NCI-H2227 (cell line): ENCODE measurements around the gene ALK.
A peak's percentile ranks its signal among the peaks of the same experiment; 100 is the strongest.
"Not testable (repeated sequence)": the region's sequence is repeated elsewhere in the genome, so short reads cannot be mapped to it uniquely, and the experiment has no call there.

Experiments used
- DNase-seq: peaks from one replicate; lab custom pipeline; 2025; ENCODE audit not compliant: unreplicated experiment; lab: John Stamatoyannopoulos, UW

Gene ALK

DNA sequence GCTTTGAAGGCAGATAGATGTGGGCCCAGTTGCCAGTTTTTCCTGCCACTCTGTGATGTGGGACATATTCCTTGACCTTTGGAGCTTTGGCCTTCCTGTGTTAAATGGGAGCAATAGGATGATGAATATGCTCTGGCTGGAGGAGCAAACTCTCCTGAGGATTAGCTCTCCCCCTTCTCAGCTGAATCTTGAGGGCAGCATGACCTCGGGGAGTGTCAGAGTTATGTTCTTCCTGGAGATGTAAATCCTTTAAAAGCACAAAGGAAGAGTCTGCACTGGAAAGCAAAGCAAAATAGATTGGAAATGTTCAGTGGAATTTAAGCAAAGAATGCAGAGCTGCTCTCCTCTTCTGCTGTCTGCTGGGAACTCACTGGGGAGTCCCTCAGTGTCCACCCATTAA, 160.1 kb downstream of the ALK start:
- no peak for DNase-seq

DNA sequence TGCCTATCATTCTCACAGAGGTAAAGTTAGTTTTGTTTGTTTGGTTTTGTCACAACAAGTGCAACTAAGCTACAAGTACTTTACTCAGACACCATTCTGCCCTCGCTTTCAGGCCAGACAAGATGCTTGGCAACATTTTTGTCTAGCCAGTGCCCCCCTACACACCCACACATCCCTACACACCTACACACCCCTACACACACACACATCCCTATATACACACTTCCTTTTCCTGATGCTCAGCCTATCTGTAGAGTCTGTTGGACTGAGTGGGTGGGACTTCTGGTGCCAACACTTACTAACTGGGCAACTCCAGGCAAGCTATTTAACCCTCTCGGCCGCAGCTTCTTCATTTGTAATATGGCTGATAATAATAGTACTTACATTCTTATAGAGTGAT, 161.4 kb downstream of the ALK start:
- DNase-seq = no peak

DNA sequence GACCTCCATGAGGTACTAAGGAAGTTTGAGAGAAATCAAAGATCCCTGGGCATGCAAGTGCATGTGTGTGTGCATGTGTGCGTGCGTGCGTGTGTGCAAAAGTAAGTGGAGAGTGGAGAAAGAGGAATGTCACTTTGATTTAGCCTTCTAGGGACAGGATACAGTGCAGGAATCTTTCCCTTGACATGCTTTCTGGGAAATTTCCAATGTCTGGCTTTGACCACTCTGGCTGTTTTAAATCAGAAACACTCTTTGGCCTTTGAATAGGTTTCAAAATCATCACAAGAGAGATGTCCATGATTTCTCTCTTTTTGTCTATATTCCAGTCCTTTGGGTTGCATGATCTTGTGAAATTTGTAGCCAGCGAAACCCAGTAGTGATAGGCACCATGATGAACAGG, 162.0 kb downstream of the ALK start:
- no peak for DNase-seq

DNA sequence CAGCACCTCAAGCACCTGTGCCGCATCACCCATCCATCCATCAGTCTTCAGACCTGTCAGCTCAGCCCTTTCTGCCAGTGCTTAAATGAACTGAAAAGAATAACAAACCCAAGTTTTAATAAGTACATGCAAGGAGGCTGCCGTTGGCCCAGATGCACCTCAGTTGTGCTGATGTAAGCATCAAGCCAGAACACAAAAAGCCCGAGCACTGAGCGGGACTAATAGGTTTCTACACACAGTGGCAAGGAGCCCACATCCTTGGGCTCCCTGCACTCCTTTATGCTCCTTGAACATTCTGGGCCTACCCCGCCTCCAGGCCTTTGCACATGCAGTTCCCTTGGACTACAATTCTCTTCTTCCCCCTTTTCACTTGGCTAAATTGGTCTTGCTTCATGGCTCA, 165.6 kb downstream of the ALK start:
- DNase-seq = no peak

DNA sequence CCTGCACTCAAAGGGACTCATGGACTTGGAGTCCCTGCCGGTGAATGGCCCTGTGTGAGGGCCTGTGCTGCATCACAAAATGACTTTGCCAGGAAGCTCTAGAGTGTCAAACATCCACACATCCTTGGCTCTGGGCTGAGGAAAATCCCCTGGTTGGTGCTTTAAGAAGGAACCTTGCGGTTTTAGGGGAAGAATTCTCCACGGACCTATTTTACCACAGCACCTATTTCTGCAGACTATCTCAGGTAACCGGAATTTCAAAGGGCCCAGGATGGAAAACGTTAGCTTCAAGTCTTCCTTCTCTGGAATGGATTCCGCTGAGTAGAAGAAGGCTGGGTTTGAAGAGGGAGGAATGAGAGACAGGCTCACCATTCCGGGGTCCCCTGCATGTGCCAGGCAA, 166.2 kb downstream of the ALK start:
- DNase-seq = no peak

DNA sequence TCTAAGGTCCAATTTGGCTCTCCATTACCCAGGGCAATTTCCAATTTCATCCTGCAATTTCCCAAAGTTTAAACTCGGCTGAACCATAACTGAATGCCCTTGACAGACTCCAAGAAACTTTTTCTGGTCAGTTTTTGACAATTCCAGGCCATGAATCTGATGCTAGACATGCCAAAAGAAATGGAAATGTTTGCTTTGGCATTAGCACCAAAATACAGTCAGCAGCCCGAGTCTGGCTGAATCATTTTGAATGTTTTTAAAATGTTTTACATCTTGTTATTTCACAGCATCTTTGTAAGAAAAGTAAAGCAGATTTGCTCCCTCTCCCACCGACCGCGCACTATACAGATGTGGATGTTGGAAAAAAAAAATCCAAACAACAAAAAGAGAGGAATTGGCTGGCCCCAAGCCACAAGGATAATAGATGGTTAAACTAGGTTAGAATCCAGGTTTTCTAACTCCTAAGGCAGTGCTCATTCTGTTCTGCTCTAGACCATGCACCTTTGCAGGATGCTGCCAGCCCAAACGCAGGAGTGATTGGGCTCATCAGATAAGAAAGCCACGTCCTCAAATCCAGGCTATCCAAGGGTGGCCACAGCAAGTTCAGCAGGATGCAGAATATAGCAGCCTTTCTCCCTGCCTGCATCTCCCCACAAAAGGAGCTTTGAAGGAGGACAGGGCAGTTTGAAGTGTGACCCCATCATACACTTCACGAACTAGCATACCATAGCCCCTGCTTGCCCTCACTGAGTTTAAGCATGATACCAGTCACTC, 167.5 kb downstream of the ALK start:
- no peak for DNase-seq

DNA sequence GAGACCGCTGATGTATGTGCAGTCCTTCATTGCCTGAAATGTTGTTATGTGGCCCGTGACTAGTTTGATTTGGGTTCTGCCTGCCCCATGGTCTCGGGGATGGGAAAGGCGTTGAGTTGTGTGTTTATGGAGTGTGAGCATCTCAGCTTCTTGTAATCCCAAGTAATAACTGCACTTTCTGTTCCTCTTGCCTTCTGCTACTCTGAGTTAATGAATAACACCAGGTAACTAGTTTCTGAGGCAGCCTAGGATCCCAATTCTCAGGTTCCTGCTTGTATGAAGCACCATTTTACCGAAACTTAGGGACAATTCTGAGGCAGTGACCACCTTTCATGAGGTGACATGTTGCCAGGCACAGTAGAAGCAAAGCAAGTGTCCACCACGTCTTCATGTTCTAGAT, 170.0 kb downstream of the ALK start:
- DNase-seq = no peak

DNA sequence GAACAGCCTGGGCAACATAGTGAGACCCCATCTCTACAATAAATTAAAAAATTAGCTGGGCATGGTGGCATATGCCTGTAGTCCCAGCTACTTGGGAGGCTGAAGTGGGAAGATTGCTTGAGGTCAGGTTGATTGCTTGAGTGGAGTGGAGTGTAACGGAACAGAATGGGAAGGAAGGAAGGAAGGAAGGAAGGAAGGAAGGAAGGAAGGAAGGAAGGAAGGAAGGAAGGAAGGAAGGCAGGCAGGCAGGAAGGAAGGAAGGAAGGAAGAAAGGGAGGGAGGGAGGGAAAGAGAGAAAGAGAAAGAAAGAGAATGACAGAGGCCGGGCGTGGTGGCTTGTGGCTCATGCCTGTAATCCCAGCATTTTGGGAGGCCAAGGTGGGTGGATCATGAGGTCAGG, 170.9 kb downstream of the ALK start:
- not testable (repeated sequence) for DNase-seq

DNA sequence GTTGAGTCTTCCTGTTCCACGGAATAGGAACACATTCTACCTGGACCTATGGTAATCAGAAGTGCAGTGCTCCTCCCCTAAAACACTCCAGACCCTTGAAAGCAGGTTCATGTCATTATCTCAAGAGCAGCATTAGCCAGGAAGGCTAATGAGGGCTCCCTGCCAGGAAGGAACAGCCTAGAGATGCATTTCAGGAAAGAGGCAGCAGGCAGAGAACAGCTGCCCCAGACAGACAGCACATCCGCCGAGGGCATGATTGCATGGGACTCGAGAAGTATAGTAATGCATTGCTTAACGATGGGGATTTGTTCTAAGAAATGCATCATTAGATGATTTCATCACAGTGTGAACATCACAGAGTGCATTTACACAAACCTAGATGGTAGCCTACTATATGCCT, 171.5 kb downstream of the ALK start:
- peak; percentile 51 for DNase-seq

DNA sequence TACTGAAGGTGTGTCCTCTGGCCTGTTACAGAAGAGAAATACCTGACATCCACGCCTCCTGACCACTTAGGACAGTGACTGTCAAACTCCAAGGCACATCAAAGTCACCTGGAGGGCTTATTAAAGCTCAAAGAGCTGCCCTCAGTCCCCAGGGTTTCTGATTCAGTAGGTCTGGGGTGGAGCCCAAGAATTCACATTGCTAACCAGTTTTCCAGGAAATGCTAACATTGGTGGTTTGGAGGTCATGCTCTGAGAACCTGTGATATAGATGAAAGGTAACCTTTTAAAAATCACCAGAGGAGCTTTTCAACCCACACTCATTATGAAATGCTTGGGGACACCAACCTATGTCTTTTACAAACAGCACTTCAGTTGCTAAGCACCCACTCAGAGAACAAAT, 172.3 kb downstream of the ALK start:
- DNase-seq = no peak

DNA sequence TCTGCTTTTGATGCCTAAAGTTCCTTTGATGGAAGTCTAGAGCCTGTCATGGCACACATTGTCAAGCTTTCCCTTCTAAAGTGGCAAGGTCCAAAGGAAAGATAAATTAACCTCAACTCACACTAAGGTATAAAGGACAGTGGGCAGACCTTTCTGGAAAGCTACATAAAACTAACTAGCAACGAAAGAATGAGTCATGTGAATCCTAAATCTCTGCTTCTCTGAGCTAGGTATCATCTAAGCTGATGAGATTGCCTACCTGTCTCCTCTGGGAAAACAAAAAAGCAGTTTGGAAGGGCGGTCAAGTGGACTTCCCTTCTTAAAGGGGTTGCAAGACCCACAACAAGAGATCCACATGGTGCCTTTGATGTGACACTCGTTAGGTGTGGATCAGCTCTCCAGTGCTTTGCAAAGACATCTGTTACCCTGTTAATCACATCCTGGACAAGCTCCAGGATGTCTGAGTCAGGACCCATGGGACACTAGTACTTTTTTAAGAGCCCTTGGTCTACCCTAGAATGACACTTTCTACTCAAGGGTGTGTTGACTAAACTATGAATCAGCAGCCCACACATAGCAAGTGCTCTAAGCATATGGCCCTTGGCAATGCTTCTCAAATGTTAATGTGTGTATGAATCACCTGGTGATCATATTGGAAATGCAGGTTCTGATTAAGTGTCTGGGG, 173.5 kb downstream of the ALK start:
- DNase-seq = no peak

DNA sequence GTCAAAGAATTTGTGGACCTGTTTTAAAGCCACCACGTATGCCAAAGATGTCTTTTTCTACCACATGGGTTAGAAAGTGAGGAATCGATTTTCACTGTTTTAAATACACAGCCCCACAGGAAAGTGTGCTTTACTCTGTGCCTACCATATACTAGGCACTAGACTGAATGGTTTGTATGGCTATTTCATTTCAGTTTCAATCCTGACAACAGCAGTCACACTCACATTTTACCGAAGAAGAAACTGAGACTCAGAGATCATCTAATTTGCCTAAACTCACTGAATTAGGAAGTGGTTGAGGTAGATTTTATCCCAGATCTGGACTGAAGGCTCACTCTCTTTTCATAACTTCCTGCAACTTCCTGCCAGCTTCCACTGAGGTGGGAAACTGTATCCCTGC, 176.4 kb downstream of the ALK start:
- no peak for DNase-seq

DNA sequence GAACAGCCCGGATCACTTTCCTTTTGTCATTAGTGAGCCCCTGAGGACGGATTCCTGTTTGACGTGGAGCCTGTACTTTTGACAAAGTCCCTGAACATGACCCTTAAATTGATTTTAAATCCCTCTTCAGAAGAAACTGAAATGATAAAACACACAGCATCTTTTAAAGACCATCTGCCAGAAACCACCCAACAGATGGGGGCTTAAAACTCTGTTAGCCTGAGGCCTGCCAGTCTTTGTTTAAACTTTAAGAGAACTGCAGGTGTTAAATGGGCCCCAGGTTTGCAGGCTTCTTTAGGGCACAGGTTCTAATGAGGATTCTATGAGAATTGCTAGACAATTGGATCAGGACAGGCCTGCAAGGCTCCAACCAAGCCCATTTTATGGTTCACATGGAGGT, 177.9 kb downstream of the ALK start:
- no peak for DNase-seq

DNA sequence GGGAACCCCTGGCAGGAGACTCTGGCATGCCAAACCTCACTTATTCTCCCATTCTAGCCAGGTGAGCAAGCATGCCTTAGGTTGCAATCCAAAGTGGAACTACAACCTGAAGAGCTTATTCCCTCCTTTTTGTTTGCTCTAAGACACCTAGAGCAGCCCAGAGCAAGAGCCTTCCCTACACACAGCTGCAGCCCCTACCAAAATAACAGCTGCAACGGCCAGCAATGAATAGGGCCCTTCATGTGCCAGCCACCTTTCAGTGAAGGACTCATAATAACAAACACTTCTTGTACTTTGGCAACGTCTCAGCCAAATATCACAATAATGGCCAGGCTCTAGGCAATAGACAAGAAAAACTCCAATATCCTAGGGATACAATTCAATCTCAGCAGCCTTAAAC, 178.7 kb downstream of the ALK start:
- DNase-seq = no peak

DNA sequence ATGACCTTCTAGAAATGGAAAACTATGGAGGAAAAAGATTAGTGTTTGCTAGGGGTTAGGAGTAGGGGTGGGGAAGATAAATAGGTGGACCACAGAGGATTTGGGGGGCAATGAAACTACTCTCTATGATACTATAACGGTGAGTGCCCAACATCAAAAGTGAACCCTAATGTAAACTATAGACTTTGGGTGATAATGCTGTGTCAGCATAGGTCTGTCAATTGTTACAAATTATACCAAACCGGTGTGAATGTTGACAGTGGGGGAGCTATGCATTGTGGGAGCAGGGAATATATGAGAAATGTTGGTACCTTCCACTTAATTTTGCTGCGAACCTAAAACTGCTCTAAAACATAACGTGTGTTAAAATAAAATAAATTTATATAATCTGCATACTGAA, 180.3 kb downstream of the ALK start:
- DNase-seq = no peak

DNA sequence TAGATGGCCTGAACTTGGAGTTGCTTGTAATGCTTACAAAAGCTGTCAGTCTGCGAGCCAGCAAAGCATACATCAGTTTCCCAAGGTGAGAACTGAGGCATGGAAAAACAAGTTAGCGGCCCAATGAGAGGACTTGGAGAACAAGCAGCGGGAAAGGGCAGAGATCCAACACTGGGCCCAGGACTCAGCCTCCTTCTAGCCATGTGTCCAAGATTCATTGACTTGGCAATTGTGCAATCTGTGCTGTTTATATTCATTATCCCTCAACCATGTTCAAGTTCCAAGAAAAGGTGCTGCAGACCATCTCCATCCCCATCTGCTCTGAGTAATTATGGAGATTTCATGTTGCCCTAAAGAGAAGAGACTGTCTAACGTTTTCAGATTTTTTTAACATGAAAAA, 187.4 kb downstream of the ALK start:
- no peak for DNase-seq

DNA sequence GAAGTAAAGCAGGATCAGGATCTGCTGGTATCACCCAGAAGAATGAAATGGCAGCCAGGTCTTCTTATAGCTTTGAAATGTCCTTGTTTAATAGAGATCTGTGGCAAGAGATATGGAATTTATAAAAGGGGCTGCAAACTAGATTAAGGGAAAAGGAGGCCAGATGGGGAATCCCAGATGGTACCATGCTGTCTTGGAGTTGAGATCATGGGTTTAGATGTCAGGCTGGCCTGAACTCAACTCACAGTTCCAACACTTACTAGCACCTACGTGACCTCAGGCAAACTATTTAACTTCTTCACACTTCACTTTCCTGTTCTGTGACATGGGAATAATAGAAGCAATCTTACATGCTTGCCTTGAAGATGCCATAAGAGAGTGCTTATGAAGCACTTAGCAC, 188.2 kb downstream of the ALK start:
- no peak for DNase-seq

DNA sequence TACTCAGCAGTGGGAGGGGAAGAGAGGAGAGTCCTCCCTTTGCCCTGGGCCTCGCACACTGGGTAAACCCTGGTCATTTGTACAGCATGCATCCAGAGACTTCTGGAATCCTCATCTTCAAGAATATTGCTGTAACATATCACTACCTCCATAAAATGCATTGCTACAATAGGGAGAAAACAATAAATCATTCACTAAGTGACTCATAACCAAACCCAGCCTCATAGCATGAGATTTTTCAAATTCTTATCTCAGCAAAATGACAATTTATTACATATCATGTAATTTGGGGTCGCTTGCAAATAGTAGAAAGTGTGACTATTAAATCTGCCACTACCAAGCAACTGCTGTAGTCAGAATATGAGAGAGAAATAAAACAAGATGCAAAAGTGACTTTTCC, 189.4 kb downstream of the ALK start:
- no peak for DNase-seq

DNA sequence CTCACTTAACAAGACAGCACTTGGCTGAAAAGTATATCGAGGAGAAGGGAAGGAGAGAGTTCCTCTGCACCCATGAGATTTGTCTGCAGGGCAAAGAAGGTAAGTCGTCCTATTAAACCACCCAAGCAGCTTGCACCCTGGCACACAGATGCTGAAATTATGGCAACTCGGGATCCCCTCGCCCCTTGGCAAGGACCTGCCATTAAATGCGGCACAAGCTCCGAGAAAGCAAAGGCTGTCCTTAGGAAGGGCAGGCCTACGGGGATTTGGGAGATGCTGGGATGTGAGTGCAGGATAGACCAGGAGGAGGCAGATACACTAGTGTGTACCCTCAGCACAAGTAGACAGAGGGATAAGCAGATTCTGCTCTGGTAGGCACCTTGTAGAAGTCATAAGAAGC, 191.5 kb downstream of the ALK start:
- no peak for DNase-seq

DNA sequence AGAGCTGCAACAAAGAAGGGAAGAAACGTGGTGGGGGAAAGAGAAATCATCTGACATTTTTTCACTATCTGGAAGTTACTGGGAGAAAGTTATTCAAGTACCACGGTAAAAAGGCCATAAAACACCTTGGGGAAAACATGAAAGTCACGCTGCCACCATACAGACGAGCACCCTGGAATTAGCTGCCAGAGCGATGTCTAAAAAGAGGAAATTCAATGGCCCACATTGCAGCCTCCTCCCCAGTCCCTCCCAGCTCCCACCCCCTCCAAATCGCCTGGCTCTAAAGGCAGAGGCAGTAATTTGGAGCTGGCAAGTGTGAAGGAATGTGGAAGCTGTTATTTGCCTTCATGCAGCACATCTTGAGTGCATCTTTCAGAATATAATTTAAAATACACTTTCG, 192.0 kb downstream of the ALK start:
- no peak for DNase-seq

DNA sequence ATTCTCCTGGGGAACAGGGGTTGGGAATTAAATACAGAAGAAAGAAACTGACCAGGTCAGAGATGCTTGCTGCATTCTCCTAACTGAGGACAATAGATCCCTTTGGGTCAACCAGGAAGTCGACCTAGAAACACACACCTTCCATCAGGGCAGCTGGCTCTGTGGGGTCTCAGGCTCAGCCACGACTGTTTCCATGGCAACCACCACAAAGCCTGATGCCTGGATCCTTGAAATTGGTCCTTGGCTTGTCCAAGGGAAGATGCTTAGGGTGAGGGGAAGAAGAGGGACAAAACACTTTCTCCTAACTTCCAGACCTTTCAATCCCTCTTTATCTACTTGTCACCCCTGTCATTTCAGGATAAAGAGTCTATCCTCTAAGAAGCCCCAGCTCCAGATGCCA, 194.4 kb downstream of the ALK start:
- DNase-seq = peak; percentile 23

DNA sequence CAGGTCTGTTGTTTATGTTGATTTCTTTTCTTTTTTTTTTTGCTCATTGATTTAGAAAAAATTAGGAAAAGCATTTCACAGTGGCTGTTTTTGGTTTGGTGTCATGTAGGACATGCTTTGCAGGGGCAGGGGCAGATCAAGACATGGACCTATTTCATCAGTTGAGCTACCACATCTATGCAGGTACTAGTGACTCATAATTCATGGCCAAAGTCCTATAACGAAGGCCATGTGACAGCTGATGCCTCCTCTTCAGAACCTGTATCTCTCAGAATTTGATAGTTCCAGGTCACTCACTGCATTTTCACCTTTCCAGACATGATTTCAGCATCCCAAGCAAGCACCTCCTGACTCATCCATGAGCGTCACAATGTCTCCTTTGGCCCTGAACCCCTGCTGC, 195.8 kb downstream of the ALK start:
- no peak for DNase-seq

DNA sequence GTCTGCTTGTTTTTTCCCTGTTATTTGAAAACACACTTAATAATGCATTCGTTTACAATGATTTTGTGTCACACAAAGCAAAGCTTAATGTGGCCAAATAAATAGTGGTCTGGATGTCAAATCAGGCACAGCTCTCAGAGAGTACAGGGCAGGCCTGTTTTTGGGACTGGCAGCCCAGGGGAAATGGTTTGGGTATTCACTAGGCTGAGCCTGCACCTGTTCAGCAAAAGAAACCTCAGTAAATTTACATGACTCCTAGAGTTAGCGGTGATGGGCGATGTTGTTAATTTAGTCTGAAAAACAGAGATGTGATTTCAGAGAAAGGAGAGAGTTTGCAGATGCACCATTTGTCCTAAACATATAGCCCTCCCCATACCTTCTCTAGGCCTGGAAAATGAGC, 197.1 kb downstream of the ALK start:
- DNase-seq = no peak
